Smooth muscle cell (in vitro differentiated cells): Measurements from ENCODE around the gene MMP25. TPM values are rescaled to one million over a fixed set of nuclear protein-coding genes. Genes with fewer than 3 reads are reported as not detected.

ENCODE experiments used
- DNase-seq: peaks from one replicate; lab custom pipeline; 2025; ENCODE audit not compliant: unreplicated experiment; lab: John Stamatoyannopoulos, UW
- H2AFZ ChIP-seq: fragments of 200-600 bp; sonication (generic); 2 replicates; pipeline ENCODE4 v1.6.0; 2016; ENCODE audit warnings: antibody characterized with exemption, low read depth, mild to moderate bottlenecking
- H3F3A ChIP-seq: fragments of 200-600 bp; sonication (generic); 2 replicates; pipeline ENCODE4 v1.6.0; 2017; ENCODE audit warnings: antibody characterized with exemption, low read depth
- H3K27ac ChIP-seq: fragments of 200-600 bp; sonication (generic); 2 replicates; pipeline ENCODE4 v1.5.1; 2016; ENCODE audit warnings: low read depth, mild to moderate bottlenecking
- H3K27me3 ChIP-seq: fragments of 200-600 bp; sonication (generic); 2 replicates; pipeline ENCODE4 v1.6.1; 2016; ENCODE audit warnings: low read depth, mild to moderate bottlenecking
- H3K36me3 ChIP-seq: fragments of 200-600 bp; sonication (generic); 2 replicates; pipeline ENCODE4 v1.5.1; 2016; ENCODE audit warnings: low read depth
- H3K4me1 ChIP-seq: fragments of 200-600 bp; sonication (generic); 2 replicates; pipeline ENCODE4 v1.5.1; 2016; ENCODE audit warnings: low read depth
- H3K4me2 ChIP-seq: fragments of 200-600 bp; sonication (generic); 2 replicates; pipeline ENCODE4 v1.6.0; 2016; ENCODE audit warnings: mild to moderate bottlenecking
- H3K4me3 ChIP-seq: fragments of 200-600 bp; sonication (generic); 2 replicates; pipeline ENCODE4 v1.5.1; 2016; ENCODE audit warnings: mild to moderate bottlenecking
- H3K79me2 ChIP-seq: fragments of 200-600 bp; sonication (generic); 2 replicates; pipeline ENCODE4 v1.6.0; 2016; ENCODE audit warnings: low read depth, mild to moderate bottlenecking
- H3K9ac ChIP-seq: fragments of 200-600 bp; sonication (generic); 2 replicates; pipeline ENCODE4 v1.6.0; 2016; ENCODE audit warnings: low read depth
- H3K9me3 ChIP-seq: fragments of 200-600 bp; sonication (generic); replicated peaks from 2 replicates; pipeline ENCODE4 v1.5.1; 2016; ENCODE audit warnings: low read depth
- H4K20me1 ChIP-seq: fragments of 200-600 bp; sonication (generic); 2 replicates; pipeline ENCODE4 v1.6.0; 2016; ENCODE audit warnings: low read depth
- WGBS: methylation state at CpG from one replicate; pipeline ENCODE4 v1.1.7; 2016; ENCODE audit warnings: low lambda C conversion rate; 5-methylcytosine and 5-hydroxymethylcytosine counted together
- polyA plus RNA-seq: library from polyadenylated mRNA; unstranded; fragments of >200 nt; fragmentation: Nextera tagmentation; extraction: Ambion mirVana; gene quantifications from 2 replicates; pipeline ENCODE4 v1.2.1, GENCODE V29; 2016
- total RNA-seq: library from RNA; depleted of rRNA; stranded (reverse); fragments of >200 nt; gene quantifications from 2 replicates; pipeline ENCODE4 v1.2.3, GENCODE V29; 2014
- TF ChIP-seq, protein P1 (sequence below): fragments of 200-600 bp; sonication (generic); IDR thresholded peaks from 2 replicates; pipeline ENCODE4 v1.5.1; 2017; ENCODE audit warnings: borderline replicate concordance, mild to moderate bottlenecking, antibody characterized with exemption; ENCODE audit not compliant: insufficient read depth, poor library complexity, severe bottlenecking

The MMP25 gene
- total and polyA plus RNA-seq, 2 experiments from 2014 or later: 0.90 to 1.3 TPM

DNA sequence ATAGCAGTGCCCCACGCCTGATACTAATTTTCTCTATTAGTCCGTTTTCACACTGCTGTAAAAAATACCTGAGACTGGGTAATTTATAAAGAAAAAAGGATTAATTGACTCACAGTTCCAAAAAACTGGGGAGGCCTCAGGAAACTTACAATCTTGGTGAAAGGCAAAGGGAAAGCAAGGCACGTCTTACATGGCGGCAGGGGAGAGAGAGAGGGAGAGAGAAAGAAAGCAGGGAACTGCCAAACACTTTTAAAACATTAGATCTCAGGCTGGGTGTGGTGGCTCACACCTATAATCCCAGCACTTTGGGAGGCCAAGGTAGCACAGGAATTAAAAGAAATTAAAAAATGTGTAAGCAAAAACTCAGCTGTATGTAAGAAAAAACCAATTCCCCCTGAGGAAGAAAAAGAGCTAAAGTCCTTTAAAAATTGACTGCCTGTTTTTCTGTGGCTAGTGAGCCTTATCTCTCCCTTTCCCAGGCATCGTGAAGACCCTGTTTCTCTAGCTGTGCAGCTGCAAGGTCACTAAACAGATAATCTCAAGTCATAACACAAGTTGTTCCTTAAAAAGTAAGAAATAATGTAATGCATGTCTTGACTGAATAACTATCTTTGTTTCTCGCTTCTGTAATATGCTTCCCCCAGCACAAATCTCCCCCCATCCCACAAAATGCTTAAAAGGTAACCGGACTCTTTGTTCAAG is 38.8 kb downstream of the MMP25 start:
- Histone ChIP-seq H3K36me3 (no peaks in the 10 kb centered on the region), H3K27ac (no peak overlapping the region), H3K9me3 (no peaks in the 10 kb centered on the region), H3K79me2 (no peaks in the 10 kb centered on the region), H3K4me2 (no peak overlapping the region), H4K20me1 (no peaks in the 10 kb centered on the region), H3K4me3 (no peak overlapping the region), H3K4me1 (no peaks in the 10 kb centered on the region), H3K9ac (no peak overlapping the region), H3F3A (no peaks in the 10 kb centered on the region), H2AFZ (no peak overlapping the region), H3K27me3 (no peaks in the 10 kb centered on the region)
- TF ChIP-seq, protein P1, sequence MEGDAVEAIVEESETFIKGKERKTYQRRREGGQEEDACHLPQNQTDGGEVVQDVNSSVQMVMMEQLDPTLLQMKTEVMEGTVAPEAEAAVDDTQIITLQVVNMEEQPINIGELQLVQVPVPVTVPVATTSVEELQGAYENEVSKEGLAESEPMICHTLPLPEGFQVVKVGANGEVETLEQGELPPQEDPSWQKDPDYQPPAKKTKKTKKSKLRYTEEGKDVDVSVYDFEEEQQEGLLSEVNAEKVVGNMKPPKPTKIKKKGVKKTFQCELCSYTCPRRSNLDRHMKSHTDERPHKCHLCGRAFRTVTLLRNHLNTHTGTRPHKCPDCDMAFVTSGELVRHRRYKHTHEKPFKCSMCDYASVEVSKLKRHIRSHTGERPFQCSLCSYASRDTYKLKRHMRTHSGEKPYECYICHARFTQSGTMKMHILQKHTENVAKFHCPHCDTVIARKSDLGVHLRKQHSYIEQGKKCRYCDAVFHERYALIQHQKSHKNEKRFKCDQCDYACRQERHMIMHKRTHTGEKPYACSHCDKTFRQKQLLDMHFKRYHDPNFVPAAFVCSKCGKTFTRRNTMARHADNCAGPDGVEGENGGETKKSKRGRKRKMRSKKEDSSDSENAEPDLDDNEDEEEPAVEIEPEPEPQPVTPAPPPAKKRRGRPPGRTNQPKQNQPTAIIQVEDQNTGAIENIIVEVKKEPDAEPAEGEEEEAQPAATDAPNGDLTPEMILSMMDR: no peak
- 81% methylated on average over 7 of the region's 7 CpGs for WGBS
- DNase-seq: no peak

DNA sequence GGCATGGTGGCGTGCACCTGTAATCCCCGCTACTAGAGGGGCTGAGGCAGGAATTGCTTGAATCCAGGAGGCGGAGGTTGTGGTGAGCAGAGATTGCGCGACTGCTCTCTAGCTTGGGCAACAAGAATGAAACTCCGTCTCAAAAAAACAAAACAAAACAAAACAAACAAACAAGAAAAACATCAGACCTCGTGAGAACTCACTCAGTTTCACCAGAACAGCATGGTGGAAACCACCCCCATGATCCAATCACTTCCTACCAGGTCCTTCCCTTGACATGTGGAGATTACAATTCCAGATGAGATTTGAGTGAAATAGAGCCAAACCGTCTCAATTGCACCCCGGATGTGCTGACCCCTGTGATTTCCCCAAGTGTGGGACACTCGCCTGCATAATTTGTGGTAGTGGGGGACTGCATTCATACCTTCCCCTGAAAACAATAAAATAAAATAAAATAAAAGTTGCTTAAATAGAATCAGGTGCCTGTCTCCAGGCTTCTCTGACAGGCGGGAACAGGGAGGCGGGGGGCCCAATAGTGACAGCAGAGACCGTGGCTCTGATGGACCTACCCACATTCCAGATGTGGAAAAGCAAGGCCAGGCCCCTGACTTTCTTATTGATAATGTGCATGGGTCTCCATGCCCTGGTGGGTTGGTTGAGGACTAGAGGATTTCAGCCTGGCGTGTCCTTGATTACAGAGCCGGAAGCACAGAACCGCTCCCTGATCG is 39.7 kb downstream of the MMP25 start:
- Histone ChIP-seq H3K79me2 (no peaks in the 10 kb centered on the region), H4K20me1 (no peaks in the 10 kb centered on the region), H3K4me2 (no peak overlapping the region), H3K4me3 (no peak overlapping the region), H3K9ac (no peak overlapping the region), H3K27me3 (no peaks in the 10 kb centered on the region), H3K36me3 (no peaks in the 10 kb centered on the region), H3K4me1 (no peaks in the 10 kb centered on the region), H3F3A (no peaks in the 10 kb centered on the region), H3K9me3 (no peaks in the 10 kb centered on the region), H2AFZ (no peak overlapping the region), H3K27ac (no peak overlapping the region)
- WGBS: 94% methylated on average over 17 of the region's 17 CpGs
- TF ChIP-seq, protein P1: no peak
- DNase-seq: no peak

DNA sequence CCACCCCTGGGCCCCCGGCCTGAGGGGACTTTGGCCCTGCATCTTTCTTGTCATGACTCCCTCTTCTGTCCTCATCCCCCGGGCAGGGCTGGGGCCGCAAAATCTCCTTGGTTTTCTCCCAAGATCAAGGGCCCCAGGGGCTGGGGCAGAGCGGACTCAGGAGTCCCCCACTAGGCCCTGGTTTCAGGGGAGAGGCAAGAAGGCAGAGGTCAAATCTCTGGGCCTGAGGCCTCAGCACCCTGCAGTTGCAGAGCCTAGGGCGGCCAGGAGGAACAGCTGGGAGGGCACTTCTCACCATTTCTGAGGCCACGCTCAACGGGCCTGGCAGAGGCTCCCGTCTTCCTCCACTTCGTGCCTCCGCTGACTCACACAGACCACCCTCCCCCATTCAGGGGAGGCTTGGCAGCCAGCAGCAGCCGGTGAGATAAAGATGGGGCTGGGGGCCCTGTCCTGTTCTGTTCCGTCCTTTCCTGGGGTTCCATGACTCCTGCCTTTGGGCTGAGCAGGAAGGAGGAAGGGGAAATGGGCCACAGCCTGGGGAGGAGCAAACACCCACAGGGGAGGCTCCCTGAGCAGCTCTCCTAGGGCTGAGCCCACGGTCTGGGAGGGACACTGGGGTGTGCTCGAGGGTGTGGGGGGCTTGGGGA is 40.4 kb downstream of the MMP25 start:
- WGBS: 56% methylated on average over 13 of the region's 14 CpGs

More for the DNA sequence above, 40.4 kb downstream of the MMP25 start:
- H4K20me1 ChIP-seq: no peaks in the 10 kb centered on the region
- no peaks in the 10 kb centered on the region for H3K36me3 ChIP-seq
- no peak overlapping the region for H3K9ac ChIP-seq
- H2AFZ ChIP-seq: peak overlapping the region; percentile 17
- TF ChIP-seq, protein P1: no peak
- no peaks in the 10 kb centered on the region for H3K4me1 ChIP-seq
- H3K4me2 ChIP-seq: peak overlapping the region; percentile 58
- H3K9me3 ChIP-seq: no peaks in the 10 kb centered on the region
- H3F3A ChIP-seq: no peaks in the 10 kb centered on the region
- H3K79me2 ChIP-seq: no peaks in the 10 kb centered on the region
- DNase-seq: no peak
- H3K27ac ChIP-seq: no peak overlapping the region
- no peak overlapping the region for H3K4me3 ChIP-seq
- no peaks in the 10 kb centered on the region for H3K27me3 ChIP-seq
